Testis (tissue), 3 donors: ENCODE measurements around the gene VMP1. TPM values are rescaled to one million over a fixed set of nuclear protein-coding genes. Genes with fewer than 3 reads are reported as not detected.

Experiments
- DNase-seq: peaks from one replicate; pipeline ENCODE4 v3.0.0-alpha.2; 2019
- H3K27ac ChIP-seq, 2 donors: fragments of 200-600 bp; sonication (generic); one replicate each; pipeline ENCODE4 v1.5.1; 2019
- H3K27me3 ChIP-seq: fragments of 200-600 bp; sonication (generic); one replicate; pipeline ENCODE4 v1.5.1; 2019
- H3K36me3 ChIP-seq: fragments of 200-600 bp; sonication (generic); one replicate; pipeline ENCODE4 v1.5.1; 2017; ENCODE audit warnings: low read depth; ENCODE audit errors: missing control alignments
- H3K4me1 ChIP-seq: fragments of 200-600 bp; sonication (generic); one replicate; pipeline ENCODE4 v1.5.1; 2019
- H3K4me3 ChIP-seq, 2 donors: fragments of 200-600 bp; sonication (generic); one replicate each; pipeline ENCODE4 v1.5.1; 2017 to 2019
- H3K9me3 ChIP-seq: fragments of 200-600 bp; sonication (generic); one replicate; pipeline ENCODE4 v1.5.1; 2017
- POLR2A ChIP-seq: fragments of 450-650 bp; IDR thresholded peaks from one replicate; pipeline ENCODE4 v1.6.1; 2017; ENCODE audit warnings: antibody characterized with exemption, mild to moderate bottlenecking, moderate library complexity
- WGBS, 2 donors: methylation state at CpG; one replicate each; pipeline ENCODE4 v1.1.5; 2018; 5-methylcytosine and 5-hydroxymethylcytosine counted together
- intact Hi-C: fragments of 100-400 bp; cut with DNase I; formaldehyde crosslinking; loops from one replicate; pipeline ENCODE4 v1.15.1; 2023; ENCODE audit warnings: low total_unique reads
- polyA plus RNA-seq: library from polyadenylated mRNA; stranded (reverse); fragments of 350-450 nt; fragmentation: Illumina TruSeq; extraction: RNeasy Lipid Tissue Mini Kit (QIAGEN cat#74804); gene quantifications from one replicate; pipeline ENCODE4 v1.2.3, GENCODE V29; 2014; ENCODE audit warnings: low read depth, low replicate concordance; ENCODE audit not compliant: insufficient read depth
- total RNA-seq, 2 donors: library from RNA; depleted of rRNA; stranded (reverse); fragments of >200 nt; gene quantifications; one replicate each; pipeline ENCODE4 v1.2.3, GENCODE V29; 2016
- TF ChIP-seq, protein P1 (sequence below), 3 experiments: fragments of 450-650 bp in 2 of 3; fragments of 200-600 bp in 1 of 3; sonication (generic) in 1 of 3; IDR thresholded peaks; one replicate each; pipeline ENCODE4 v1.5.1; 2016 to 2019; ENCODE audit warnings: antibody characterized with exemption in 3 of 3, mild to moderate bottlenecking in 2 of 3, moderate library complexity in 1 of 3

VMP1 gene
- total and polyA plus RNA-seq, 3 donors from 2014 or later, result 63.1 to 144 (median 108) TPM

DNA sequence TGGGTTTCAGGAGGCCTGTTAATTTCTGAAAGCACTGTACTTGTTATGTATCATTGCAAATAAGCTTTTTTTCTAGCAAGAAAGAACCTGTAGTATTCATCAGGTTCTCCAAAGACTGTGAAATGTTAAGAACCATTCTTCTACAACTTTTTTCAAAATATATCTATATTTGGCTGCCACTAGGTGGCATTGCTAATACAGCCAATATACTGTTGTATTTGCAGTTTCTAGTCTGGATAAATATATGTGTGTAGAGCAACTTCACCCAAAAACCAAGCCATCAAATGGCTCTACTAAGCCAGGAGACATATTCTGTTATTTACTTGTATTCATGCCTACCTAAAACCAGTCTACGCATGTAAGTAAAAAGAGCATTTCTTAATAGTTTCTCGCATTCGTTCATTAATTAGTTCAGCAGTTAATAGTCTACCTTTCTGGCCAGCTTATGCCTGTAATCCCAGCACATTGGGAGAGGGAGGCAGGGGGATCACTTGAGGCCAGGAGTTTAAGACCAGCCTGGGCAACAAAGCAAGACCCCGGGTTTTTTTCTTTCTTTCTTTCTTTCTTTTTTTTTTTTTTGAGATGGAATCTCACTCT lies 39.5 kb downstream of the VMP1 start:
- no peak for DNase-seq
- Histone ChIP-seq H3K27ac (no peak overlapping the region), H3K4me1 (peaks cover 4% of the 10 kb centered on the region), H3K4me3 (no peak overlapping the region), H3K9me3 (no peaks in the 10 kb centered on the region), H3K36me3 (no peaks in the 10 kb centered on the region), H3K27me3 (no peaks in the 10 kb centered on the region)
- intact Hi-C loops, result no loop called here
- WGBS, 2 donors, result 92 to 94% methylated on average over 4 of the region's 4 CpGs
- no peak for TF ChIP-seq POLR2A
- TF ChIP-seq, protein P1, sequence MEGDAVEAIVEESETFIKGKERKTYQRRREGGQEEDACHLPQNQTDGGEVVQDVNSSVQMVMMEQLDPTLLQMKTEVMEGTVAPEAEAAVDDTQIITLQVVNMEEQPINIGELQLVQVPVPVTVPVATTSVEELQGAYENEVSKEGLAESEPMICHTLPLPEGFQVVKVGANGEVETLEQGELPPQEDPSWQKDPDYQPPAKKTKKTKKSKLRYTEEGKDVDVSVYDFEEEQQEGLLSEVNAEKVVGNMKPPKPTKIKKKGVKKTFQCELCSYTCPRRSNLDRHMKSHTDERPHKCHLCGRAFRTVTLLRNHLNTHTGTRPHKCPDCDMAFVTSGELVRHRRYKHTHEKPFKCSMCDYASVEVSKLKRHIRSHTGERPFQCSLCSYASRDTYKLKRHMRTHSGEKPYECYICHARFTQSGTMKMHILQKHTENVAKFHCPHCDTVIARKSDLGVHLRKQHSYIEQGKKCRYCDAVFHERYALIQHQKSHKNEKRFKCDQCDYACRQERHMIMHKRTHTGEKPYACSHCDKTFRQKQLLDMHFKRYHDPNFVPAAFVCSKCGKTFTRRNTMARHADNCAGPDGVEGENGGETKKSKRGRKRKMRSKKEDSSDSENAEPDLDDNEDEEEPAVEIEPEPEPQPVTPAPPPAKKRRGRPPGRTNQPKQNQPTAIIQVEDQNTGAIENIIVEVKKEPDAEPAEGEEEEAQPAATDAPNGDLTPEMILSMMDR (IDR thresholded peaks at IDR 0.05), result peak; percentile 53 to 62 (median 57)

DNA sequence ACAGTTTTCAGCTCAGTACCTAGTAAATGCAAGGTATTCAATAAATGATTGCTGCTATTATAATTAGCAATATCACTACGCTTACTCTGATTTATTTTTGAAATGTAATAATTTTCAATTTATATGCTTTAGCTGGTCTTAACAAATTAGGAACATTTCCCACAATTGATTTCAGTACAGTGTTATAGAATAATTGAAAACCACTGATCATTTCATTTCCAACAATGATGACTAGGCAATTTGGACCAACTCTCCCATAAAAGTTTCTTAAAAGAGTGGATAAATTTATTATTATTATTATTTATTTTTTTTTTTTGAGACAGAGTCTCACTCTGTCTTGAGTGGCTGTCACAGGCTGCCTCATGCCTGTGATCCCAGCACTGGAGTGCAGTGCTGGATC lies 41.1 kb downstream of the VMP1 start:
- no peaks in the 10 kb centered on the region for H3K36me3 ChIP-seq
- intact Hi-C loops, result no loop called here
- 96 to 100% methylated on average over 1 of the region's 1 CpG for WGBS, 2 donors

GRCh38 chr17:59751955-59752413 lies 44.5 kb downstream of the VMP1 start:
- 90 to 93% methylated on average over 11 of the region's 11 CpGs for WGBS, 2 donors
- Histone ChIP-seq H3K27ac (no peak overlapping the region), H3K4me3 (no peak overlapping the region), H3K36me3 (no peaks in the 10 kb centered on the region), H3K9me3 (no peaks in the 10 kb centered on the region), H3K4me1 (peaks cover 8% of the 10 kb centered on the region), H3K27me3 (no peaks in the 10 kb centered on the region)
- no peak for TF ChIP-seq POLR2A
- TF ChIP-seq, protein P1 (IDR thresholded peaks at IDR 0.05), result no peak
- DNase-seq, result no peak
- intact Hi-C loops, result no loop called here

More for the DNA sequence above, 41.1 kb downstream of the VMP1 start:
- Histone ChIP-seq H3K27ac (no peak overlapping the region), H3K4me3 (no peak overlapping the region), H3K9me3 (no peaks in the 10 kb centered on the region), H3K27me3 (no peaks in the 10 kb centered on the region), H3K4me1 (no peaks in the 10 kb centered on the region)
- no peak for TF ChIP-seq POLR2A
- TF ChIP-seq, protein P1 (IDR thresholded peaks at IDR 0.05), result no peak
- no peak for DNase-seq

- TF ChIP-seq POLR2A, result no peak
- TF ChIP-seq, protein P1 (IDR thresholded peaks at IDR 0.05), result no peak
- no peak overlapping the region for H3K27ac ChIP-seq
- H3K4me3 ChIP-seq, result no peak overlapping the region
- H3K4me1 ChIP-seq, result peaks cover 8% of the 10 kb centered on the region
- H3K36me3 ChIP-seq, result no peaks in the 10 kb centered on the region
- no peak for DNase-seq
- no peaks in the 10 kb centered on the region for H3K9me3 ChIP-seq
- intact Hi-C loops, result no loop called here
- H3K27me3 ChIP-seq, result no peaks in the 10 kb centered on the region
These were observed 45.0 kb downstream of the VMP1 start for GRCh38 chr17:59752446-59752845.

- 79% methylated on average over 7 of the region's 7 CpGs for WGBS, 2 donors
- H3K27ac ChIP-seq, result no peak overlapping the region
- no peaks in the 10 kb centered on the region for H3K27me3 ChIP-seq
- H3K4me3 ChIP-seq, result no peak overlapping the region
- no peaks in the 10 kb centered on the region for H3K36me3 ChIP-seq
- peaks cover 8% of the 10 kb centered on the region for H3K4me1 ChIP-seq
- DNase-seq, result no peak
- intact Hi-C loops, result no loop called here
- H3K9me3 ChIP-seq, result no peaks in the 10 kb centered on the region
- TF ChIP-seq, protein P1 (IDR thresholded peaks at IDR 0.05), result no peak
- no peak for TF ChIP-seq POLR2A
These were observed 45.5 kb downstream of the VMP1 start for GRCh38 chr17:59752922-59753321.
